Suprapubic skin (tissue), 4 donors: Measurements from ENCODE around the gene C20orf141.

Experiments used
- CTCF ChIP-seq, 2 donors: fragments of 200-600 bp in 1 of 2; fragments of 450-650 bp in 1 of 2; sonication (generic) in 1 of 2; IDR thresholded peaks; one replicate each; pipeline ENCODE4 v1.5.1; 2016 to 2019; ENCODE audit warnings: antibody characterized with exemption in 2 of 2, mild to moderate bottlenecking in 1 of 2, moderate library complexity in 1 of 2
- POLR2A ChIP-seq, 2 donors: fragments of 450-650 bp; IDR thresholded peaks; one replicate each; pipeline ENCODE4 v1.6.1; 2017; ENCODE audit warnings: antibody characterized with exemption in 2 of 2, mild to moderate bottlenecking in 2 of 2, moderate library complexity in 2 of 2
- POLR2AphosphoS5 ChIP-seq, 3 donors: sonication (generic); formaldehyde crosslinking; IDR thresholded peaks; one replicate each; pipeline ENCODE4 v1.6.1; 2017; ENCODE audit warnings: antibody characterized with exemption in 3 of 3

- no peak for TF ChIP-seq POLR2A (IDR thresholded peaks at IDR 0.05)
- TF ChIP-seq CTCF (IDR thresholded peaks at IDR 0.05): no peak
- TF ChIP-seq POLR2AphosphoS5 (IDR thresholded peaks at IDR 0.05): no peak
These were observed 43.8 kb downstream of the C20orf141 start for GRCh38 chr20:2858591-2858990.
